ENCODE measurements around the gene PLCG2.

DNA sequence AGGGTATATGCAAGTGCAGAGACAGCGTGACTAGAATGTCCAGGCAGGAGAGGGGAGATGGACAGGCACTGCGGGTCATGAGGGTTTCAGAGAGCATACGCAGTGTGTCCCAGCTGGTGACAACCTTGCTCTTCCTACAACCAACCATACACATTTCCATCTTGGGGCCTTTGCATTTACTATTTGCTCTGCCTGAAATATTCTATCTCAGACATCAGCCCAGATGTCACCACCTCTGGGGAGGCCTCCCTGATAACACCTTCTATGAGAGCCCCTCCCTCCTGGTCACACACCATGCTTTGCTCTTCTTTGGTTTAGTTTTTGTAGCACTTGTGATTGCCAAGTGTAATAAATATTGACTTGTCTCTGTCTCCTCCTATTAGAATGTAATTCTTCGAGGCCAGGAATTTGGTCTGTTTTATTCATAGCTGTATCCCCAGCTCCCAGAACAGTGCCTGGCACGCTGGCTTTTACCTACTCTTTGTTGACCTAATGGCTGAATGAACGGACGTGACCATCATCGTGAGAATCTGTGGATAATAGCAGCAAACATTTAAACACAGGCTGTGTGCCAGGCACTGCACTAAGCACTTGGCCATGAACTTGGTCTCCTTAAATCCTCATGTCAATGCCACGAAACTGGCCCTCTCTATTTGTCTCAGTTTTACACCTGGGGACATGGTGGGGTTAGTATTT lies 51.9 kb downstream of the PLCG2 start:
- TF ChIP-seq EGR1 (IDR thresholded peaks at IDR 0.05) (no peak), TAF1 (IDR thresholded peaks at IDR 0.05; ENCODE audit: low read depth) (no peak)
